IPS DF 6.9 (cell line): ENCODE measurements around the gene IDH3A.

Experiments
- DNase-seq: peaks from one replicate; pipeline ENCODE4 v3.0.0-alpha.2; 2013; ENCODE audit warnings: low read depth, low spot score
- H3K27ac ChIP-seq: one replicate; pipeline ENCODE4 v1.5.1; 2013; ENCODE audit warnings: low read length, control low read depth
- H3K27me3 ChIP-seq: 2 replicates; pipeline ENCODE4 v1.6.1; 2013; ENCODE audit warnings: mild to moderate bottlenecking, low read length; ENCODE audit not compliant: control insufficient read depth, insufficient read depth
- H3K36me3 ChIP-seq: 2 replicates; pipeline ENCODE4 v1.6.1; 2013; ENCODE audit warnings: low read length; ENCODE audit not compliant: control insufficient read depth, insufficient read depth
- H3K4me1 ChIP-seq: 2 replicates; pipeline ENCODE4 v1.6.1; 2013; ENCODE audit warnings: low read length; ENCODE audit not compliant: control insufficient read depth, insufficient read depth
- H3K4me3 ChIP-seq: 2 replicates; pipeline ENCODE4 v1.5.1; 2013; ENCODE audit warnings: mild to moderate bottlenecking, low read length
- H3K9me3 ChIP-seq: 2 replicates; pipeline ENCODE4 v1.6.1; 2013; ENCODE audit warnings: low read length, inconsistent platforms; ENCODE audit not compliant: control insufficient read depth, insufficient read depth
- WGBS: extraction: QIAGEN DNeasy Blood & Tissue Kit; methylation state at CpG from one replicate; pipeline ENCODE4 v1.1.7; 2013; ENCODE audit warnings: mixed read lengths, missing lambda C conversion rate; ENCODE audit not compliant: insufficient read length, insufficient coverage; 5-methylcytosine and 5-hydroxymethylcytosine counted together

Gene IDH3A

DNA sequence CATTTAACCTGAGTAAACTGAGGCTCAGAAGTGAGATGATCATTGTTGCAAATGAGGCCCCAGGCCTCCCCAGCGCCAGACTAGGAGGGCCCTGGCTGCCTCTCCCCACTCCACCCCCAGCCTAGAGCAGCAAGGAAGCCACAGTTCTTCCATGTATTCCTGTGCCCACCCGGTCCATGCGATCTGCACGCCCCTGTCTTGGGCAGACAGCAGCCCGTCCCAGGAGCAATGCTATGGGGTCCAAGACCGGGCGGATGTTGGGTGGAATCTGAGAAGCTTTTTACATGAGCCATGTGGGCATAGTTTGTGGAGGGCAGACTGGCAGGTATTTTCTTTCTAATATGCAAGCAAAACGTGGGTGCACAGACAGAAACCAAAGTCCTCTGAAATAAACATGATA lies 41.7 kb upstream of the IDH3A start:
- no peak for DNase-seq
- no CpG with 5 or more reads among the region's 8 CpGs for WGBS
- no peaks in the 10 kb centered on the region for H3K27me3 ChIP-seq

DNA sequence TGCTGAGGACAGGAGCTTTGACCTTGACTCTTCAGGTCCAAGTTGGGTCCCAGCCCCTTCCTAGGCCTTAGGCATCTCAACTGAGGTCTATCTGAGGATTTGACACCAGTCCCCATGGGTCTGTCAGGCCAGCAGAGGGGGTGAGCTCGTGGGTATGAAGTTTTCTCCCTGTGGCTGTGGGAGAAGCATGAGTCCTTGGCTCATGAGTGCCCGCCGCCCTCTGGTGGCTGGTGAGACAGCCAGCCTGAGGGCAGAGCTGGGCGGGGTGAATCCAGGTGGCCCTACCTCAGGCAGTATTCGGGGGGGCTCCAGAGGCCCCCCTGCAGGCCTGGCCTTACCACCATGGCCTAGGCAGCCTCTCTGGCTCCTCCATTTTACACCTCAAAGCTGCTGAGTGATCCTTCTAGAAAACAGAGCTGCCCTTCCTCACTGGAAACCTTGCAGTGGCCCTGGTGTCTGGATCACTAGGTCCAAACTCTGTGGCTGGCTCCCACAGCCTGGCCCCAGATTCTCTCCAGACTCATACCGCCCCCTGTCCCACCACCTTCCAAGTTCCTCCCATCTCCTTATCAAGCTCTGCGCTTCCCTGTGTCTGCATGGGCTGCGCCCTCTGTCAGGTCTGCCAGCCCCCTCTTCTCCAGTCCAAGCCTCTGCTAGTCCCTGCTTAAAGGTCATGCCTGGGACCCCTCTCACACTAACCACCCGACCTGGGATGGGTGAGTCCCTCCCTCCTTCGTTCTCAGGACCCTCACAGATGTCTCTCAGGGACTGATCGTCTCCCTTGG lies 40.7 kb upstream of the IDH3A start:
- Histone ChIP-seq H3K36me3 (no peaks in the 10 kb centered on the region), H3K4me3 (no peak overlapping the region), H3K27me3 (no peaks in the 10 kb centered on the region), H3K27ac (no peak overlapping the region), H3K4me1 (no peaks in the 10 kb centered on the region), H3K9me3 (no peaks in the 10 kb centered on the region)
- WGBS, result no CpG with 5 or more reads among the region's 11 CpGs
- DNase-seq, result no peak

More for the DNA sequence above, 41.7 kb upstream of the IDH3A start:
- H3K27ac ChIP-seq, result no peak overlapping the region
- H3K4me3 ChIP-seq, result no peak overlapping the region
- no peaks in the 10 kb centered on the region for H3K9me3 ChIP-seq
- no peaks in the 10 kb centered on the region for H3K4me1 ChIP-seq
- H3K36me3 ChIP-seq, result no peaks in the 10 kb centered on the region

DNA sequence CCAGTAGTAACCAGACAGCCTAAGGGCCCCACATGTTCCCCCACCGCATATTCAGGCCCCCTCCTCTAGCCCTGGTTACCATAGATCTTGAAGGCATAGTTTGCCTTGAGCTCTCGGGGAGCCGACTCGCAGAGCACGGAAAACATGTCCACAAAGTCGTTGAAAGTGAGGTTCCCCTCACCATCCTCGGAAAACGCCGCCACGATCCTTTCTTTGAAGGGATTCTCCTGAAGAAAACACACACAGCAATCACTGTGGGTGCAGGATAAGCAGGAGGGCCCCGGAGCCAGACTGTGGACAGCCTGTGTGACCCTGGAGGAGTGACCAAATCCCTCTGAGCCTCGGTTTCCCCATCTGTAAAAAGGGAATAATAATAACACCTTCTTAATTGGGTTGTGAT lies 40.0 kb upstream of the IDH3A start:
- no peak for DNase-seq
- peaks cover 2% of the 10 kb centered on the region; the same call in 1 of the 2 replicates for H3K4me1 ChIP-seq
- H3K9me3 ChIP-seq, result no peaks in the 10 kb centered on the region
- no peaks in the 10 kb centered on the region for H3K27me3 ChIP-seq
- no peak overlapping the region for H3K4me3 ChIP-seq
- no peaks in the 10 kb centered on the region for H3K36me3 ChIP-seq
- no peak overlapping the region for H3K27ac ChIP-seq
- no CpG with 5 or more reads among the region's 12 CpGs for WGBS

DNA sequence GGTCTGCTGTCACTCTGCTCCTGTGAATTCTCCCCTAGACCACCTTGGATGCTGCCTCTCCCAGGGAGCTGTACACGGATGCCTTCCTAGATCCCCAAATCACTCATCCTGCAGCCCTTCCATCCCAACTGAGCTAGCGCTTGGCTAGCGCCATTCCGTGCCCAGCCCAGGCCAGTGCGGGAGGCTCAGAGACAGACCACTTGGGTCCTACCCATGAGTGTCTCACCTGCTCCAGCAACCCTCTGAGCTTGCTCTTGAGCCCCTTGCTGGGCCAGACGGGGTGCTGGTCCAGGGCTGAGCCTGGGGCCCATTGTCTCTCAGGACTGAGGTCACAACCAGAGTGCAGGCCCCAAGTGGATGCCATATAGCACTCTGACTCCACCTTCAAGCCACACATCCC lies 39.1 kb upstream of the IDH3A start:
- WGBS, result no CpG with 5 or more reads among the region's 6 CpGs
- no peaks in the 10 kb centered on the region for H3K36me3 ChIP-seq

DNA sequence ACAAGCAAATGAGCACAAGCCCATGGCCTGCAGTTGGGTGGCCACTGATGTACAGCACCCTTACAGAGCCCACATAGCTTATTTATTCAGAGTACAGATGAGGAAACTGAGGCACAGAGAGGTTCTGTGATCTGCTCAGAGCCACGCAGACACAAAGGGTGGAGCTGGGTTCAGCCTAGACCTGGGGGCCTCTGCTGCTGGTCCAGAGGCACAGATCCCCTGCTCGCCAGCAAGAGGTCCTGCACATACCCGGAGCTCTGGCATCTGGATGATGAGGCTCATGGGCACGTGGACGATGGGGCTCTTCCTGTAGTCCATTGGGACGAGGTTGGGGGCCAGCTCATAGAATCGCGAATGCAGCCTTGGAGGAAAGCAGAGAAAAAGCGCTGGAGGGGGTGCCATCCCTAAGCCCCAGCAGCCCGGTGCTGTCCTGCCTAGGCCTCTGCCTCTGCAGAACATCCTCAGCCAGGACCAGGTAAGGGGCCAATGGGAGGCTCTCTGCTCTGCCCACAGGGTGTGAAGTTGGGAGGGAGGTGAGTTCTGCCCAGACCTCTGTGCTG lies 38.2 kb upstream of the IDH3A start:
- Histone ChIP-seq H3K4me3 (no peak overlapping the region), H3K4me1 (peaks cover 2% of the 10 kb centered on the region; the same call in 1 of the 2 replicates), H3K9me3 (no peaks in the 10 kb centered on the region), H3K27ac (no peak overlapping the region), H3K27me3 (no peaks in the 10 kb centered on the region), H3K36me3 (no peaks in the 10 kb centered on the region)
- WGBS, result no CpG with 5 or more reads among the region's 10 CpGs
- DNase-seq, result no peak

More for the DNA sequence above, 39.1 kb upstream of the IDH3A start:
- Histone ChIP-seq H3K9me3 (no peaks in the 10 kb centered on the region), H3K4me3 (no peak overlapping the region), H3K27me3 (no peaks in the 10 kb centered on the region), H3K4me1 (peaks cover 2% of the 10 kb centered on the region; the same call in 1 of the 2 replicates), H3K27ac (no peak overlapping the region)
- DNase-seq, result no peak

DNA sequence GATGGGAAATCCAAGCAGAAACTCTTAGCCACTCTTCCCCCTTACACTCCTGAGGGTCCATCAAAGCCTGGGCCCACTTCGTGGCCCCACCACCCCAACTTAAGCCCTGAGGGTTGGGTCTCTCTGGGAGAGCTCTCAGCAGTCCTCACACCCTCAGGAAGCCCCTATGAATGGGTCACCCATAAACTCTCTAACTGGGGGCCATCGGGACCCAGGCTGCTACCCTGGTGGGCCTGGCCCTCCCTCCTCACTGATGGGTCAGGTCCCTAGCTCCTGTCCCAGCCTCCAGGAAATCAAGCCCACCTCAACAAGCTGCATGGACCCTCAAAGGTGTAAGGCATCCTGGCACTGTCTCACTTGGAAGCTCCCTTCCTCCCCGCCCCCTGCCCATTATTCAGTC lies 37.4 kb upstream of the IDH3A start:
- Histone ChIP-seq H3K36me3 (no peaks in the 10 kb centered on the region), H3K4me1 (peaks cover 2% of the 10 kb centered on the region; the same call in 1 of the 2 replicates), H3K4me3 (no peak overlapping the region), H3K27me3 (no peaks in the 10 kb centered on the region), H3K27ac (no peak overlapping the region), H3K9me3 (no peaks in the 10 kb centered on the region)
- no CpG with 5 or more reads among the region's 3 CpGs for WGBS
- DNase-seq, result no peak

DNA sequence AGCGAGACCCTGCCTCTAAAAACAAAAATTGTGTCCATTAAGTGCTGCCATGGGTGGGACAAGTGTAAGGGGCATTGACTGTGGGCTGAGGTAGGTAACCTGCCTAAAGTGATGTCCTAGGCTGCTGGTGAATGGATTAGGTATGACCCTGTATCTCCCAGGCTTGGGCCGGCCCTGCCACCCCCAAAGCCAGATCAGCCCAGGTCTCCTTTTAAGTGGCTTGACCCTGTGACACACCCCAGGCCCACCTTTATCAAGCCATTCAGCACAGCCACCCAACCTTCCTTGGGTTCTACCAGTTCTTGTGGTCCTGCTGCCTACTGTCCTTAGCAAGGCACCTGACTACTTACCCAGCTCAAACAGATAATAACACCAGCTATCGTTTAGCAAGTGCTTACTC lies 36.6 kb upstream of the IDH3A start:
- DNase-seq, result no peak
- Histone ChIP-seq H3K4me1 (peaks cover 2% of the 10 kb centered on the region; the same call in 1 of the 2 replicates), H3K4me3 (no peak overlapping the region), H3K9me3 (no peaks in the 10 kb centered on the region), H3K27ac (no peak overlapping the region), H3K36me3 (no peaks in the 10 kb centered on the region), H3K27me3 (no peaks in the 10 kb centered on the region)
- no CpG with 5 or more reads among the region's 3 CpGs for WGBS

DNA sequence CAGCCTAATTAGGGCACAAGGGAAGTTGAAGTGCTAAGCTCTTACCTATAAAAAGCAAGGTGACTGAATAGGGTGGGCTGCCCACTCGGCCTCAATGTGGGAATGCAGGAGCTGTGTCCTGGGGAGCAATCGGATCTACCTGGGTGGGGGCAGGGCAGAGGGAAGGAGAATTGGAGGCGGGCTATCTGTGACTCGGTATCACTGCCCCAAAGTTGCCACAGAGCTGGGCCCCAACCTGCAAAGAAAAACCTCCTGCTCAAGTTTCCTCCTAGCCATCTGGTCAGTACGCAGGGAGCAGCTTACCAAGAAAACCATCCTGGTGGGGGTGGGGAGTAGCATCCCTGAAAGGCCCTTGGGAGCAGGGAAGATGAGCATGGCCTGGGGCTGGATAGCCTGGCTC lies 28.6 kb upstream of the IDH3A start:
- Histone ChIP-seq H3K27me3 (no peaks in the 10 kb centered on the region), H3K36me3 (no peaks in the 10 kb centered on the region), H3K4me1 (peaks cover 4% of the 10 kb centered on the region; the same call in 1 of the 2 replicates), H3K4me3 (no peak overlapping the region), H3K9me3 (no peaks in the 10 kb centered on the region), H3K27ac (no peak overlapping the region)
- no CpG with 5 or more reads among the region's 5 CpGs for WGBS
- DNase-seq, result no peak

DNA sequence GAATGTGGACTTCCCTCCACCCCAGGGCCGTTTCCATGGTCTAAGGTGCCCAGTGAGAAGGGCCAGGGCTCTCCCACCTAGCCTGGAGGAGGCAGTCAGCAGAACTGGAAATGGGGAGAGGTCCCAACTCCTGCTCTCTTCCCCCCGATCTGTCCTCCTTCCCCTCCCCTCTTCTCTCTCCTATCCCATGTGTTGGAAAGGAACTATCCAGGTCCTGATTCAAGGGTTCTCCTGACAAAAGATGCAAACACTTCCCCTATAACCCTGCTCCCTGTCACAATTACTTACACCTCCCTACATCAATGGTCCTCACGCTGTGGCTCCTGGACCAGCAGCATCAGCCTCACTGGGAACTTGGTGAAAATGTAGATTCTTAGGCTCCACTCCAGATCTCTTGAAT lies 23.9 kb upstream of the IDH3A start:
- no peaks in the 10 kb centered on the region for H3K27me3 ChIP-seq
- no peak for DNase-seq
- H3K9me3 ChIP-seq, result no peaks in the 10 kb centered on the region
- H3K4me1 ChIP-seq, result peaks cover 11% of the 10 kb centered on the region
- H3K36me3 ChIP-seq, result no peaks in the 10 kb centered on the region
- H3K4me3 ChIP-seq, result no peak overlapping the region
- no CpG with 5 or more reads among the region's 3 CpGs for WGBS
- H3K27ac ChIP-seq, result no peak overlapping the region

DNA sequence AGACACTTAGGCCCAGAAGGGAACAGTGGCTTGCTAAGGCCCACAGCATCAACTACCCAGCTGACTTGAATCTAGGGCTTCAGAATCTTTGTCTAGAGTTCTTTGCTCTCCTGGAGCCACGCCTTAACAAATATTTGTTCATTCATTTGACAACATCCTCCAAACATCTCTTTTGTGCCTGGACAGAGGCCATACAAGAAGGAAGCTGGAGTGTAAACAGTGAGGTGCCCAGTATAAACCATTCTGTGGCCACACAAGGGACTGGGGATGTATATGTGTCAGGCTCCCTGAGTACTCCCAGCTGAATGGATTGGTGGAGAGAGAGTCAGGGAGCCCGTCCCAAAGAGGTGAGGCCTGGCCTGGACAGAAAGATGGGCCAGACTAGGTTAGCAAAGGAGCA lies 21.3 kb upstream of the IDH3A start:
- H3K4me1 ChIP-seq, result peaks cover 9% of the 10 kb centered on the region
- H3K27me3 ChIP-seq, result no peaks in the 10 kb centered on the region
- no peaks in the 10 kb centered on the region for H3K9me3 ChIP-seq
- H3K36me3 ChIP-seq, result no peaks in the 10 kb centered on the region
- no CpG with 5 or more reads among the region's 2 CpGs for WGBS
- no peak overlapping the region for H3K27ac ChIP-seq
- no peak overlapping the region for H3K4me3 ChIP-seq
- DNase-seq, result no peak
